ENCODE measurements around the gene OR2V2.

GRCh38 chr5:181197326-181197951, 50.1 kb downstream of the OR2V2 start:
- TF ChIP-seq CTCF (IDR thresholded peaks at IDR 0.05; ENCODE audit: low read depth, low read length): no peak
- no peak for TF ChIP-seq EZH2phosphoT487 (IDR thresholded peaks at IDR 0.05; ENCODE audit: low read depth)

All from OCI-LY3 (cell line).